ENCODE data around the gene TEX261. TPM values are rescaled to one million over a fixed set of nuclear protein-coding genes. Genes with fewer than 3 reads are reported as not detected.
A peak's percentile ranks its signal among the peaks of the same experiment; 100 is the strongest.

The TEX261 gene
- total RNA-seq, 1 donor from 2014 or later, result 29.0 TPM

DNA sequence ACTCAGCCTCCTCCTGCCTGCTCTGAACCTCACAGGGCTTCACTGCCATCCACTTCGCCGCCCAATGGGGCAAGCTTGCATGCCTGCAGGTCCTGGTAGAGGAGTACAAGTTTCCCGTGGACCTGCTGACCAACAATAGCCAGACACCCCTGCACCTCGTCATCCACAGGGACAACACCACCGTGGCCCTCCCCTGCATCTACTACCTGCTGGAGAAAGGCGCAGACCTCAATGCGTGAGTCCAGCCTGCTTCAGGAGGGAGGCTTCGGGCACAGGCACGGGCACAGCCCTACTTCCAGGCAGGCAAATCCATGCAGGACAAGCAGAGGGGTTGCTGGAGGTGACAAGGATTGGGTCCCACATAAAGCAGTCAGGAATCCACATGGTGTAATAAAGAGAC is 15.0 kb downstream of the TEX261 start:
- Histone ChIP-seq H3K36me3 (no peaks in the 10 kb centered on the region), H3K4me1 (peaks cover 24% of the 10 kb centered on the region), H3K9me3 (no peaks in the 10 kb centered on the region), H3K4me3 (no peak overlapping the region), H3K27ac (peak overlapping the region; percentile 92), H3K27me3 (no peaks in the 10 kb centered on the region)
- DNase-seq (ENCODE audit: extremely low spot score in 2 of 2), result peak in 1 of 2 donors; percentile 95
- intact Hi-C loops (cut with DNase I), result no loop called here
- TF ChIP-seq POLR2A (IDR thresholded peaks at IDR 0.05) (no peak), POLR2AphosphoS5 (IDR thresholded peaks at IDR 0.05; ENCODE audit: insufficient read depth in 1 of 2, low read depth in 1 of 2) (no peak)
- TF ChIP-seq, protein P1, sequence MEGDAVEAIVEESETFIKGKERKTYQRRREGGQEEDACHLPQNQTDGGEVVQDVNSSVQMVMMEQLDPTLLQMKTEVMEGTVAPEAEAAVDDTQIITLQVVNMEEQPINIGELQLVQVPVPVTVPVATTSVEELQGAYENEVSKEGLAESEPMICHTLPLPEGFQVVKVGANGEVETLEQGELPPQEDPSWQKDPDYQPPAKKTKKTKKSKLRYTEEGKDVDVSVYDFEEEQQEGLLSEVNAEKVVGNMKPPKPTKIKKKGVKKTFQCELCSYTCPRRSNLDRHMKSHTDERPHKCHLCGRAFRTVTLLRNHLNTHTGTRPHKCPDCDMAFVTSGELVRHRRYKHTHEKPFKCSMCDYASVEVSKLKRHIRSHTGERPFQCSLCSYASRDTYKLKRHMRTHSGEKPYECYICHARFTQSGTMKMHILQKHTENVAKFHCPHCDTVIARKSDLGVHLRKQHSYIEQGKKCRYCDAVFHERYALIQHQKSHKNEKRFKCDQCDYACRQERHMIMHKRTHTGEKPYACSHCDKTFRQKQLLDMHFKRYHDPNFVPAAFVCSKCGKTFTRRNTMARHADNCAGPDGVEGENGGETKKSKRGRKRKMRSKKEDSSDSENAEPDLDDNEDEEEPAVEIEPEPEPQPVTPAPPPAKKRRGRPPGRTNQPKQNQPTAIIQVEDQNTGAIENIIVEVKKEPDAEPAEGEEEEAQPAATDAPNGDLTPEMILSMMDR (IDR thresholded peaks at IDR 0.05), result no peak

DNA sequence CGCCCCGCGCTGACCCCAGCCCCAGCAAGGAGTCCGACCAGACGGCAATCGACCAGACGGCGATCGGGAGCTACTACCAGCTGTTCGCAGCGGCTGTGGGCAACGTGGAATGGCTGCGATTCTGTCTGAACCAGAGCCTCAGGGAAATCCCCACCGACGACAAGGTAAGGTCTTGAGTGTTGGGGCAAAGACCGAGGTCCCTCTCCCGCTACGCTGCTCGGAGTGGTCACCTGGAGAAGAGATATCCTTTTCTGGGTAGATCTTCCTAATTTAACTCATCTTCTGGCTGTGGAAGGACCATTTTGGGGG is 15.5 kb downstream of the TEX261 start:
- Histone ChIP-seq H3K4me3 (peak overlapping the region; percentile 67 to 70), H3K27me3 (no peaks in the 10 kb centered on the region), H3K27ac (peak overlapping the region; percentile 92), H3K4me1 (peaks cover 24% of the 10 kb centered on the region), H3K9me3 (no peaks in the 10 kb centered on the region), H3K36me3 (no peaks in the 10 kb centered on the region)
- intact Hi-C loops (cut with DNase I), result no loop called here
- peak; percentile 79 to 85 for DNase-seq (ENCODE audit: extremely low spot score in 2 of 2)
- TF ChIP-seq, protein P1 (IDR thresholded peaks at IDR 0.05), result no peak
- TF ChIP-seq POLR2A (IDR thresholded peaks at IDR 0.05), result no peak
- TF ChIP-seq POLR2AphosphoS5 (IDR thresholded peaks at IDR 0.05; ENCODE audit: insufficient read depth in 1 of 2, low read depth in 1 of 2), result no peak

- intact Hi-C loops (cut with DNase I), result no loop called here
- Histone ChIP-seq H3K4me3 (peak within 1 kb of the TSS; percentile 67 to 70), H3K36me3 (no peaks in the 10 kb centered on the region), H3K27ac (peak within 1 kb of the TSS; percentile 92), H3K4me1 (peaks cover 24% of the 10 kb centered on the region), H3K27me3 (no peaks in the 10 kb centered on the region), H3K9me3 (no peaks in the 10 kb centered on the region)
- peak; percentile 34 to 85 for DNase-seq (ENCODE audit: extremely low spot score in 2 of 2)
- TF ChIP-seq, protein P1 (IDR thresholded peaks at IDR 0.05), result no peak
- TF ChIP-seq POLR2AphosphoS5 (IDR thresholded peaks at IDR 0.05; ENCODE audit: insufficient read depth in 1 of 2, low read depth in 1 of 2), result peak in 1 of 2 donors; percentile 31
These were observed 16.1 kb downstream of the TEX261 start, which contains the start of gene ANKRD53 for GRCh38 chr2:70978341-70979179. ANKRD53 (plus strand) TSS chr2:70978630; CDS start chr2:70978646, 16 bp downstream.

DNA sequence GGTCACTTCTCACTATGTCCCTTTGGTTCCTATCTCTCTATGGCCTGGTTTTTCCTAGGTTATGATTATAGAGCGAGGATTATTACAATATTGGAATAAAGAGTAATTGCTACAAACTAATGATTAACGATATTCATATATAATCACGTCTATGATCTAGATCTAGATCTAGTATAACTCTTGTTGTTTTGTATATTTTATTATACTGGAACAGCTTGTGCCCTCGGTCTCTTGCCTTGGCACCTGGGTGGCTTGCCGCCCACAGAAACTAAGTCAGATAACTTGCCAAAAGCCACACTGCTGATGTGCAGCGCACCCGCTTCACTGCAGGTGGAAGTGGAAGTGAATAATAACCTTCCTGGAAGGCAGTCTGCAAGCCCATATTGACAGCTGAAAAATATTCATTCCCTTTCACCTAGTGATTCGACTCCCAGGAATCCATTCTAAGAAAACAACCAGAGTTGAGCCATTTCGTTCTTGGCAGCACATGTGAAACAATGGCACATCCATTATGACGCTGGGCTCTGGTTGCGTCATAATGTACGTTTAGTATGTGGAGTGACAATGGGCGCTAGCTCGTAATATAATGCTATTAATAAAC is 17.0 kb downstream of the TEX261 start:
- peak overlapping the region; percentile 67 to 70 for H3K4me3 ChIP-seq
- no peaks in the 10 kb centered on the region for H3K9me3 ChIP-seq
- TF ChIP-seq POLR2A (IDR thresholded peaks at IDR 0.05) (no peak), POLR2AphosphoS5 (IDR thresholded peaks at IDR 0.05; ENCODE audit: insufficient read depth in 1 of 2, low read depth in 1 of 2) (peak in 1 of 2 donors; percentile 51)
- TF ChIP-seq, protein P1 (IDR thresholded peaks at IDR 0.05), result peak in 1 of 3 experiments; percentile 31
- intact Hi-C loops (cut with DNase I), result no loop called here
- peak overlapping the region; percentile 92 for H3K27ac ChIP-seq
- no peaks in the 10 kb centered on the region for H3K36me3 ChIP-seq
- DNase-seq (ENCODE audit: extremely low spot score in 2 of 2), result peak; percentile 37 to 90
- H3K4me1 ChIP-seq, result peaks cover 24% of the 10 kb centered on the region
- no peaks in the 10 kb centered on the region for H3K27me3 ChIP-seq

DNA sequence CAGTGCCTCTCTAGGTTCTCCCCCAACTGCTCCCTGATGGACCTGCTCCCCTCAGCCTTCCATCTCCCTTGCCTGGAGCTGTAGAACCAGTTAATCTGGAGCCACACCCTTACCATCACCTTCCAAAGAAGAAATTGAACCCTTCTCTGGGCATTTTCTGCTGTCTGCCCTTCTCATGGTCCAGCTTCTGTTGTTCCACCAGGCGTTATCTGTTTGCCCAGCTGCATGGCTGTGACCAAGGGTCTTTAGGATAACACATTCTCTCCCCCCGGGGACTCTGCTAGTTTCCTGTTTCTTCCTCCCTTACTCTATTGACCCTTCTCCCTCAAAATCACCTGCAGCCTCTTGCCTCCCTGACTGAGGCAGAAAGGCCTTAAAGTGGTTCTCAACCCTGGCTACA is 19.4 kb downstream of the TEX261 start:
- H3K4me1 ChIP-seq, result peaks cover 24% of the 10 kb centered on the region
- H3K27ac ChIP-seq, result no peak overlapping the region
- no peaks in the 10 kb centered on the region for H3K36me3 ChIP-seq
- no peaks in the 10 kb centered on the region for H3K27me3 ChIP-seq
- H3K4me3 ChIP-seq, result no peak overlapping the region
- TF ChIP-seq POLR2AphosphoS5 (IDR thresholded peaks at IDR 0.05; ENCODE audit: insufficient read depth in 1 of 2, low read depth in 1 of 2) (no peak), POLR2A (IDR thresholded peaks at IDR 0.05) (no peak)
- TF ChIP-seq, protein P1 (IDR thresholded peaks at IDR 0.05), result no peak
- no peak for DNase-seq (ENCODE audit: extremely low spot score in 2 of 2)
- intact Hi-C loops (cut with DNase I), result no loop called here
- no peaks in the 10 kb centered on the region for H3K9me3 ChIP-seq
